Endothelial cell (in vitro differentiated cells): ENCODE data around the gene TMPRSS11B. TPM values are rescaled to one million over a fixed set of nuclear protein-coding genes. Genes with fewer than 3 reads are reported as not detected.

Experiments
- DNase-seq: peaks from one replicate; pipeline ENCODE4 v3.0.0; 2021; ENCODE audit warnings: low spot score
- H3K27ac Mint-ChIP-seq: one replicate; pipeline ENCODE4 v1.8.0; 2021; ENCODE audit warnings: mixed read lengths, inconsistent platforms; ENCODE audit not compliant: unreplicated experiment
- H3K27me3 Mint-ChIP-seq: one replicate; pipeline ENCODE4 v1.8.0; 2021; ENCODE audit warnings: mild to moderate bottlenecking, moderate library complexity, mixed read lengths, inconsistent platforms; ENCODE audit not compliant: unreplicated experiment
- H3K36me3 Mint-ChIP-seq: one replicate; pipeline ENCODE4 v1.8.0; 2021; ENCODE audit warnings: mild to moderate bottlenecking, low read depth, mixed read lengths, inconsistent platforms; ENCODE audit not compliant: unreplicated experiment
- H3K4me1 Mint-ChIP-seq: one replicate; pipeline ENCODE4 v1.8.0; 2021; ENCODE audit warnings: mild to moderate bottlenecking, mixed read lengths, inconsistent platforms; ENCODE audit not compliant: unreplicated experiment
- H3K4me3 Mint-ChIP-seq: one replicate; pipeline ENCODE4 v1.8.0; 2021; ENCODE audit warnings: mild to moderate bottlenecking, mixed read lengths, inconsistent platforms; ENCODE audit not compliant: unreplicated experiment
- H3K9me3 Mint-ChIP-seq: one replicate; pipeline ENCODE4 v1.8.0; 2021; ENCODE audit warnings: mixed read lengths, inconsistent platforms; ENCODE audit not compliant: unreplicated experiment
- total RNA-seq: library from RNA; stranded (reverse); fragmentation: NEBNext Ultra II Directional; extraction: Animal tissue kit (Norgen Biotek cat#: 25700); gene quantifications from one replicate; pipeline ENCODE4 v1.2.1, GENCODE V29; 2021; ENCODE audit not compliant: unreplicated experiment
- TF ChIP-seq, protein P1 (sequence below): fragments of 200-600 bp; sonication (generic); IDR thresholded peaks from one replicate; pipeline ENCODE4 v1.5.0; 2021; ENCODE audit warnings: antibody characterized with exemption; ENCODE audit not compliant: unreplicated experiment

The TMPRSS11B gene
- total RNA-seq, 1 donor from 2014 or later, result 0.56 TPM

DNA sequence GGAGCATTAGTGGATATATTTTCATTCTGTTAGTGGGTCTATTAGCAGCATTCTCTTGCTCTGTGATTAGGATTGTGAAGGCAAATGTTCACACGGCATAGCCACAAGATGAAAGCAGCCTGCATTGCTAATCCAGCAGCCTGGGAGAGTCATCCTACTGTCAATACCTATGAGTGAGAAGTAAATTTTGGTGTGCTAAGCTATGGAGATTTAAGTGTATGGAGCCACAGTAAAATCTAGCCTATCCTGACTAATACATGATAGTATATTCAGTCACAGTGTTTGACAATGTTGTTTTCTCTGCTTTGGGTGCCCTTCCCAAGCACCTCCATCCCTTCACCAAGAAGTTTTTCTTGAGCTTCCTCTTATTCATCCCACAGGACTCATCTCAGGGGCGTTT, 68.6 kb downstream of the TMPRSS11B start:
- H3K36me3 Mint-ChIP-seq, result no peaks in the 10 kb centered on the region
- TF ChIP-seq, protein P1, sequence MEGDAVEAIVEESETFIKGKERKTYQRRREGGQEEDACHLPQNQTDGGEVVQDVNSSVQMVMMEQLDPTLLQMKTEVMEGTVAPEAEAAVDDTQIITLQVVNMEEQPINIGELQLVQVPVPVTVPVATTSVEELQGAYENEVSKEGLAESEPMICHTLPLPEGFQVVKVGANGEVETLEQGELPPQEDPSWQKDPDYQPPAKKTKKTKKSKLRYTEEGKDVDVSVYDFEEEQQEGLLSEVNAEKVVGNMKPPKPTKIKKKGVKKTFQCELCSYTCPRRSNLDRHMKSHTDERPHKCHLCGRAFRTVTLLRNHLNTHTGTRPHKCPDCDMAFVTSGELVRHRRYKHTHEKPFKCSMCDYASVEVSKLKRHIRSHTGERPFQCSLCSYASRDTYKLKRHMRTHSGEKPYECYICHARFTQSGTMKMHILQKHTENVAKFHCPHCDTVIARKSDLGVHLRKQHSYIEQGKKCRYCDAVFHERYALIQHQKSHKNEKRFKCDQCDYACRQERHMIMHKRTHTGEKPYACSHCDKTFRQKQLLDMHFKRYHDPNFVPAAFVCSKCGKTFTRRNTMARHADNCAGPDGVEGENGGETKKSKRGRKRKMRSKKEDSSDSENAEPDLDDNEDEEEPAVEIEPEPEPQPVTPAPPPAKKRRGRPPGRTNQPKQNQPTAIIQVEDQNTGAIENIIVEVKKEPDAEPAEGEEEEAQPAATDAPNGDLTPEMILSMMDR, result no peak

More for the DNA sequence above, 68.6 kb downstream of the TMPRSS11B start:
- Mint-ChIP-seq H3K4me3 (no peak overlapping the region), H3K27me3 (no peaks in the 10 kb centered on the region), H3K9me3 (no peaks in the 10 kb centered on the region), H3K4me1 (no peaks in the 10 kb centered on the region), H3K27ac (no peak overlapping the region)
- no peak for DNase-seq

Other genes starting within 250 kb of the TMPRSS11B start
- gene TMPRSS11F, start 115.8 kb downstream of the TMPRSS11B start, total RNA-seq, result not detected
- 110 TPM for gene YTHDC1, start 104.4 kb upstream of the TMPRSS11B start, total RNA-seq
- gene TMPRSS11E, start 201.8 kb upstream of the TMPRSS11B start, total RNA-seq, result 1.3 TPM